GM23338 (cell line): ENCODE results near the gene NINJ2. TPM values are rescaled to one million over a fixed set of nuclear protein-coding genes. Genes with fewer than 3 reads are reported as not detected.

Experiments used
- ATAC-seq: fragments of 200-7000 bp; cut with Tn5 transposase; 3 replicates; pipeline ENCODE4 v1.9.1; 2020
- DNase-seq: peaks from one replicate; pipeline ENCODE4 v3.0.0-alpha.2; 2015; ENCODE audit warnings: low spot score
- H2AFZ ChIP-seq: fragments of 200-600 bp; sonication (generic); 2 replicates; pipeline ENCODE4 v1.8.0; 2016; ENCODE audit warnings: antibody characterized with exemption, mild to moderate bottlenecking, moderate library complexity
- H3F3A ChIP-seq: fragments of 200-600 bp; sonication (generic); replicated peaks from 2 replicates; pipeline ENCODE4 v1.8.0; 2017; ENCODE audit warnings: antibody characterized with exemption, mixed run types, low read depth
- H3K27ac ChIP-seq: fragments of 200-600 bp; sonication (generic); 2 replicates; pipeline ENCODE4 v1.6.1; 2016; ENCODE audit warnings: low read depth
- H3K27me3 ChIP-seq: fragments of 200-600 bp; sonication (generic); 2 replicates; pipeline ENCODE4 v1.8.0; 2016; ENCODE audit warnings: mild to moderate bottlenecking, mixed run types, moderate library complexity; ENCODE audit not compliant: insufficient read depth
- H3K36me3 ChIP-seq: fragments of 200-600 bp; sonication (generic); 2 replicates; pipeline ENCODE4 v1.8.0; 2016; ENCODE audit warnings: mild to moderate bottlenecking; ENCODE audit not compliant: insufficient read depth
- H3K4me1 ChIP-seq: fragments of 200-600 bp; sonication (generic); 2 replicates; pipeline ENCODE4 v1.8.0; 2016; ENCODE audit warnings: mild to moderate bottlenecking, moderate library complexity; ENCODE audit not compliant: insufficient read depth
- H3K4me2 ChIP-seq: fragments of 200-600 bp; sonication (generic); 2 replicates; pipeline ENCODE4 v1.7.1; 2017; ENCODE audit warnings: mixed run types
- H3K4me3 ChIP-seq: fragments of 200-600 bp; sonication (generic); 2 replicates; pipeline ENCODE4 v1.6.1; 2016; ENCODE audit warnings: mixed run types
- H3K79me2 ChIP-seq: fragments of 200-600 bp; sonication (generic); replicated peaks from 2 replicates; pipeline ENCODE4 v1.8.0; 2017; ENCODE audit warnings: mild to moderate bottlenecking; ENCODE audit not compliant: insufficient read depth
- H3K9me2 ChIP-seq: fragments of 200-600 bp; sonication (generic); 2 replicates; pipeline ENCODE4 v1.8.0; 2017; ENCODE audit not compliant: insufficient read depth
- H4K20me1 ChIP-seq: fragments of 200-600 bp; sonication (generic); replicated peaks from 2 replicates; pipeline ENCODE4 v1.8.0; 2017; ENCODE audit warnings: mild to moderate bottlenecking; ENCODE audit not compliant: insufficient read depth
- H3K27ac Mint-ChIP-seq: 2 replicates; pipeline ENCODE4 v1.8.0; 2020; ENCODE audit warnings: inconsistent platforms, mild to moderate bottlenecking, moderate library complexity, mixed read lengths
- H3K27me3 Mint-ChIP-seq: 3 replicates; pipeline ENCODE4 v1.8.0; 2022; ENCODE audit warnings: low read depth, mild to moderate bottlenecking, moderate library complexity, mixed read lengths, inconsistent platforms; ENCODE audit not compliant: insufficient read depth, poor library complexity
- H3K36me3 Mint-ChIP-seq: 3 replicates; pipeline ENCODE4 v1.8.0; 2021; ENCODE audit warnings: low read depth, mild to moderate bottlenecking, inconsistent platforms, moderate library complexity, mixed read lengths
- H3K4me1 Mint-ChIP-seq: 3 replicates; pipeline ENCODE4 v1.8.0; 2020; ENCODE audit warnings: mild to moderate bottlenecking, inconsistent platforms, mixed read lengths
- H3K4me3 Mint-ChIP-seq: 3 replicates; pipeline ENCODE4 v1.8.0; 2021; ENCODE audit warnings: moderate library complexity, mild to moderate bottlenecking, inconsistent platforms, mixed read lengths
- H3K9me3 Mint-ChIP-seq: 3 replicates; pipeline ENCODE4 v1.8.0; 2020; ENCODE audit warnings: moderate library complexity, mild to moderate bottlenecking, inconsistent platforms, mixed read lengths
- CREB1 ChIP-seq: fragments of 250-450 bp; sonication (Bioruptor Pico); IDR thresholded peaks from 2 replicates; pipeline ENCODE4 v1.5.0; 2020; ENCODE audit warnings: low read depth, mild to moderate bottlenecking, moderate library complexity
- CTCF ChIP-seq, 2 experiments: fragments of 200-600 bp in 1 of 2; sonication (generic) in 1 of 2; conservative IDR thresholded peaks; 2 replicates each; pipeline versions ENCODE4 v1.5.1 to v1.6.1; 2016 to 2017; ENCODE audit warnings: antibody characterized with exemption in 2 of 2, low read depth in 2 of 2, mild to moderate bottlenecking in 2 of 2, moderate library complexity in 1 of 2
- EZH2 ChIP-seq: fragments of 200-600 bp; sonication (generic); IDR thresholded peaks from one replicate; pipeline ENCODE4 v1.8.0; 2017; ENCODE audit warnings: antibody characterized with exemption, mild to moderate bottlenecking, low read depth; ENCODE audit not compliant: unreplicated experiment
- NANOG ChIP-seq: IDR thresholded peaks from 2 replicates; pipeline ENCODE4 v1.6.1; 2016; ENCODE audit warnings: antibody characterized with exemption, borderline replicate concordance
- POLR2AphosphoS5 ChIP-seq: IDR thresholded peaks from 2 replicates; pipeline ENCODE4 v1.6.1; 2016; ENCODE audit warnings: antibody characterized with exemption, low read depth
- REST ChIP-seq: IDR thresholded peaks from one replicate; pipeline ENCODE4 v1.6.1; 2018; ENCODE audit warnings: antibody characterized with exemption; ENCODE audit not compliant: unreplicated experiment
- ZNF114 ChIP-seq: fragments of 250-450 bp; sonication (Bioruptor Pico); IDR thresholded peaks from 2 replicates; pipeline ENCODE4 v1.5.0; 2020; ENCODE audit warnings: mild to moderate bottlenecking, moderate library complexity
- ZNF331 ChIP-seq: fragments of 250-450 bp; sonication (Bioruptor Pico); IDR thresholded peaks from 2 replicates; pipeline ENCODE4 v1.5.0; 2020; ENCODE audit warnings: low read depth, mild to moderate bottlenecking, moderate library complexity
- polyA plus RNA-seq: library from polyadenylated mRNA; unstranded; fragments of >200 nt; fragmentation: Nextera tagmentation; extraction: Ambion mirVana; gene quantifications from 2 replicates; pipeline ENCODE4 v1.2.1, GENCODE V29; 2016
- total RNA-seq: library from RNA; depleted of rRNA; stranded (reverse); fragments of >200 nt; shearing (Covaris generic); gene quantifications from 2 replicates; pipeline ENCODE4 v1.2.3, GENCODE V29; 2014
- TF ChIP-seq, protein P1 (sequence below): IDR thresholded peaks from 2 replicates; pipeline ENCODE4 v1.6.1; 2016; ENCODE audit warnings: antibody characterized with exemption

The NINJ2 gene
- total and polyA plus RNA-seq, 2 experiments from 2014 or later: 0.94 to 2.6 TPM

DNA sequence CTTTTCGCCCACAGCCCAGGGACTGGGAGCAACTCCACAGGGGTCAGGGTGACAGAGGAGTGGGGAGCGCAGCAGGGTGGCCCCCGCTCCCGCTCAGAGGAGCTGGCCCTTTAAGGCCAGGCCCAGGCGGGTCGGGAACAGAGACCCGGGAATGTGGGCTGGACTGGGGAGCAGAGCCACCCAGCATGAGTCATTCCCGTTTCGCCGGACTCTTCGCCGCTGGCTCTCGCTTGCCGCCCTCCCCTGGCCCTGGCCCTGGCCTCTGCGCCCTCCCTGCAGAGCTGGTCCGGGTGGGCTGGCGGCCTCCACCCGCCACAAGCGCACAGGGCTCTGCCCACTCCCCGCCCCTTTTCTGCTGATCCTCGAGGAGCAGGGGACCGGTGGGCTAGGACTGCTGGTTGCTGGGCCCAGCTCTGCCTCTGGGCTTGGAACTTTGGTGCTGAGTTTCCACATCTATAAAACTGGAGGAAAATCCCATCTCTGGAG is 92.8 kb downstream of the NINJ2 start (continued):
- TF ChIP-seq CREB1: 0 out of 2 replicates have a peak, but pooled peaks have one; percentile 4

DNA sequence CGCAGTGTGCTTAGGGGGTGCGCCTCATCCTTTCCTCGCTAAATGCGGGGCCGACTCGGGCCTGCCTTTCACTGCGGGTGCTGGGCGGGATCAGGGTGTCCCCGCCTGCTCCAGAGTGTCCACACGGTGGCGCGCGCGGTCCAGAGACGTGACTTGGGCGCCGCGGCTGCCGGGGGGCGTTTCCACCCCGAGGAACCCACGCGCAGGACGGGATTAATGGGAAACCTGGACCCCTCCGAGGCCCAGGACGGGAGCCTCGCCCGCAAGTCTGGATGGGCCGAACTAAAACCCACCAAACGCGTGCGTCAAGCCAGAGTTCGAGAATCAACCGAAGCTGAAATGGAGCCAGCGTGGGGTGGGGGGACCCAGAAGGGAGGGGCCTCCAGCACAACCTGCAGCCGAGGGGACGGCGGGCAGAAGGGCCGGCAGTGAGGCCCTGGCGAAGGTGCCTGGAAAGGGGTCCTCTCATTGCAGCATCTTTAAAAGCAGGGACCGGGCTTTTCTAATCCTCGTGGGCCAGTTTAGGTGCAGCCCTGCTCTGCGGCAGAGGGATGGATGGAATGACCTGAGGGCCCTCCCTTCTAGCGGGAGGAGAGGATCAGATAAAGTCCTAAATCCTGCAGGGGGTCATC is 93.3 kb downstream of the NINJ2 start:
- TF ChIP-seq ZNF114 (CRISPR knock-in tag): no peak
- peak; percentile 22; the same call in 1 of the 2 replicates for TF ChIP-seq POLR2AphosphoS5
- TF ChIP-seq CTCF (conservative IDR thresholded peaks at IDR 0.05; ENCODE audit: low read depth in 2 of 2): peak; percentile 80 to 93
- Mint-ChIP-seq H3K4me3 (peak overlapping the region; percentile 82), H3K27me3 (peaks cover 8% of the 10 kb centered on the region), H3K9me3 (no peaks in the 10 kb centered on the region; the same call in 2 of the 3 replicates), H3K36me3 (no peaks in the 10 kb centered on the region; the same call in 2 of the 3 replicates), H3K4me1 (peaks cover 8% of the 10 kb centered on the region; the same call in 2 of the 3 replicates), H3K27ac (no peak overlapping the region)
- Histone ChIP-seq H3K9me2 (no peaks in the 10 kb centered on the region), H3K79me2 (no peaks in the 10 kb centered on the region), H3K4me2 (peak overlapping the region; percentile 99), H3F3A (0 out of 2 replicates have a peak, but pooled peaks cover 3% of the 10 kb centered on the region), H3K36me3 (no peaks in the 10 kb centered on the region), H3K4me1 (peaks cover 7% of the 10 kb centered on the region; the same call in 1 of the 2 replicates), H4K20me1 (no peaks in the 10 kb centered on the region), H3K4me3 (peak overlapping the region; percentile 92), H3K27ac (no peak overlapping the region), H2AFZ (peak overlapping the region; percentile 100), H3K27me3 (no peaks in the 10 kb centered on the region)
- ATAC-seq: peak; percentile 84
- DNase-seq: peak; percentile 94

DNA sequence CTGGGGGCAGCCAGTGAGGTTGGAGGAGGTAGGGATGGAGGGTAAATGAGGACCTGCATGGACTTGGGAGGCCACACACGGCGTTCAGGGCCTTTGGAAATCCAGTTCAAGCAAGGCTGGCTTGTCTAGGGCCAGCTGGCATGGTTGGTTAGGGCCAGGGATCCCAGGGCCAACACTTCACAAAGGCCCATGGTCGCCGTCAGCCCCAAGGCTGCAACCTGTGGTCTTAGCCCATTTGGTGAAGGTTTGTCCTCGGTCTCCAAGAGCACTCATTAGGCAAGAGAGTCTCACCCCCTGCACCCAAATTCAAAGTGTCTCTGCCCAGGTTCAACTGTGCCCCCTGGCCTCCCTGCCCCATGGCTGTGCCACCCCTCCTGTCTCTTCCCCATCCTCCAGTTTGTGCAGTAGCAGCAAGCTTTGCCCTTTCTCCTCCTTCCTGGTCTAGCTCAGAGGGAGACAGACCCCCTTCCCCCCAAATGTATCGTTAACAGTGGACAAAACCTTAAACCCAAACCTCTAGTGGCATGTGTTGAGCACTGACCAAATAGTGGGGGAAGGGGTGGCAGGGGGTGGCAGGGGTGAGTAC is 94.1 kb downstream of the NINJ2 start:
- Mint-ChIP-seq H3K9me3 (no peaks in the 10 kb centered on the region; the same call in 2 of the 3 replicates), H3K36me3 (no peaks in the 10 kb centered on the region; the same call in 2 of the 3 replicates), H3K4me3 (peak overlapping the region; percentile 82), H3K27me3 (peaks cover 9% of the 10 kb centered on the region), H3K4me1 (peaks cover 8% of the 10 kb centered on the region; the same call in 2 of the 3 replicates), H3K27ac (no peak overlapping the region)
- peak overlapping the region; percentile 99 for H3K4me2 ChIP-seq
- no peaks in the 10 kb centered on the region for H4K20me1 ChIP-seq
- no peaks in the 10 kb centered on the region for H3K36me3 ChIP-seq
- 0 out of 2 replicates have a peak, but pooled peaks cover 3% of the 10 kb centered on the region for H3F3A ChIP-seq
- peak overlapping the region; percentile 92 for H3K4me3 ChIP-seq
- no peaks in the 10 kb centered on the region for H3K9me2 ChIP-seq
- DNase-seq (no peak), ATAC-seq (peak; percentile 1; the same call in 1 of the 3 replicates)
- H2AFZ ChIP-seq: peak overlapping the region; percentile 100
- no peaks in the 10 kb centered on the region for H3K79me2 ChIP-seq
- H3K27me3 ChIP-seq: no peaks in the 10 kb centered on the region
- peaks cover 7% of the 10 kb centered on the region; the same call in 1 of the 2 replicates for H3K4me1 ChIP-seq
- H3K27ac ChIP-seq: no peak overlapping the region
- TF ChIP-seq ZNF331 (CRISPR knock-in tag): no peak
- TF ChIP-seq EZH2: no peak
- no peak for TF ChIP-seq POLR2AphosphoS5
- TF ChIP-seq REST: no peak
- no peak for TF ChIP-seq ZNF114 (CRISPR knock-in tag)
- TF ChIP-seq NANOG: no peak
- TF ChIP-seq, protein P1, sequence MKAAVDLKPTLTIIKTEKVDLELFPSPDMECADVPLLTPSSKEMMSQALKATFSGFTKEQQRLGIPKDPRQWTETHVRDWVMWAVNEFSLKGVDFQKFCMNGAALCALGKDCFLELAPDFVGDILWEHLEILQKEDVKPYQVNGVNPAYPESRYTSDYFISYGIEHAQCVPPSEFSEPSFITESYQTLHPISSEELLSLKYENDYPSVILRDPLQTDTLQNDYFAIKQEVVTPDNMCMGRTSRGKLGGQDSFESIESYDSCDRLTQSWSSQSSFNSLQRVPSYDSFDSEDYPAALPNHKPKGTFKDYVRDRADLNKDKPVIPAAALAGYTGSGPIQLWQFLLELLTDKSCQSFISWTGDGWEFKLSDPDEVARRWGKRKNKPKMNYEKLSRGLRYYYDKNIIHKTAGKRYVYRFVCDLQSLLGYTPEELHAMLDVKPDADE: no peak
